ENCODE data around the gene USP10. TPM values are rescaled to one million over a fixed set of nuclear protein-coding genes. Genes with fewer than 3 reads are reported as not detected.

Gene USP10
- polyA plus RNA-seq, 2 of the 4 experiments (the other 2 are of a cell fraction), result 61.5 to 93.5 TPM

DNA sequence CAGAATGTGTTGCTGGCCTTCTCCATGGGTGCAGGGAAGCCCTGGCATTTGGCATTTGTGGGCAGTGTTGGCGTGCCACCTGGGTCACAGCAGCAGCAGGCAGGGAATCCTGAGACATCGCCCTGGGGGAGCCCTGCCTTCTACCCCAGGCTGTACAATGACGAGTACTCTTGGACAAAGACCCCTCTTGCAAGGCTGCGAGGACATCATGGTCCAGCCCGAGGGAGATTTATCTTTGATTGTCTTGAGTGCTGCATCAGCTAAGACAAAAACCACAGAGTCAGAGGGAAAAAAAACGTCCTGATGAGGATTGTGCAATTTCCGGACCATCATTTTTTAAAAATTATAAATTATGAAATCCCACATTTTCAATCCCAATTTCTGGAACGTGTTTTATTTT, 123.7 kb downstream of the USP10 start:
- WGBS (ENCODE audit: missing lambda C conversion rate), result 60% methylated on average over 8 of the region's 8 CpGs
- POLR2A ChIA-PET, result no interaction called here
- no peak for TF ChIP-seq CEBPB (IDR thresholded peaks at IDR 0.05)
- TF ChIP-seq, protein P1, sequence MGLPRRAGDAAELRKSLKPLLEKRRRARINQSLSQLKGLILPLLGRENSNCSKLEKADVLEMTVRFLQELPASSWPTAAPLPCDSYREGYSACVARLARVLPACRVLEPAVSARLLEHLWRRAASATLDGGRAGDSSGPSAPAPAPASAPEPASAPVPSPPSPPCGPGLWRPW (IDR thresholded peaks at IDR 0.05), result no peak
- TF ChIP-seq PHF8 (IDR thresholded peaks at IDR 0.05; ENCODE audit: borderline replicate concordance, low read depth), result no peak
- TF ChIP-seq TP53 (CRISPR knock-in tag; IDR thresholded peaks at IDR 0.05), result no peak
- TF ChIP-seq ATOH8 (CRISPR knock-in tag; IDR thresholded peaks at IDR 0.05; ENCODE audit: low read depth), result no peak
- TF ChIP-seq, protein P2, sequence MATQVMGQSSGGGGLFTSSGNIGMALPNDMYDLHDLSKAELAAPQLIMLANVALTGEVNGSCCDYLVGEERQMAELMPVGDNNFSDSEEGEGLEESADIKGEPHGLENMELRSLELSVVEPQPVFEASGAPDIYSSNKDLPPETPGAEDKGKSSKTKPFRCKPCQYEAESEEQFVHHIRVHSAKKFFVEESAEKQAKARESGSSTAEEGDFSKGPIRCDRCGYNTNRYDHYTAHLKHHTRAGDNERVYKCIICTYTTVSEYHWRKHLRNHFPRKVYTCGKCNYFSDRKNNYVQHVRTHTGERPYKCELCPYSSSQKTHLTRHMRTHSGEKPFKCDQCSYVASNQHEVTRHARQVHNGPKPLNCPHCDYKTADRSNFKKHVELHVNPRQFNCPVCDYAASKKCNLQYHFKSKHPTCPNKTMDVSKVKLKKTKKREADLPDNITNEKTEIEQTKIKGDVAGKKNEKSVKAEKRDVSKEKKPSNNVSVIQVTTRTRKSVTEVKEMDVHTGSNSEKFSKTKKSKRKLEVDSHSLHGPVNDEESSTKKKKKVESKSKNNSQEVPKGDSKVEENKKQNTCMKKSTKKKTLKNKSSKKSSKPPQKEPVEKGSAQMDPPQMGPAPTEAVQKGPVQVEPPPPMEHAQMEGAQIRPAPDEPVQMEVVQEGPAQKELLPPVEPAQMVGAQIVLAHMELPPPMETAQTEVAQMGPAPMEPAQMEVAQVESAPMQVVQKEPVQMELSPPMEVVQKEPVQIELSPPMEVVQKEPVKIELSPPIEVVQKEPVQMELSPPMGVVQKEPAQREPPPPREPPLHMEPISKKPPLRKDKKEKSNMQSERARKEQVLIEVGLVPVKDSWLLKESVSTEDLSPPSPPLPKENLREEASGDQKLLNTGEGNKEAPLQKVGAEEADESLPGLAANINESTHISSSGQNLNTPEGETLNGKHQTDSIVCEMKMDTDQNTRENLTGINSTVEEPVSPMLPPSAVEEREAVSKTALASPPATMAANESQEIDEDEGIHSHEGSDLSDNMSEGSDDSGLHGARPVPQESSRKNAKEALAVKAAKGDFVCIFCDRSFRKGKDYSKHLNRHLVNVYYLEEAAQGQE (IDR thresholded peaks at IDR 0.05), result no peak
- TF ChIP-seq NR3C1 (IDR thresholded peaks at IDR 0.05), result no peak
- TF ChIP-seq ZC3H11A (IDR thresholded peaks at IDR 0.05), result no peak
- TF ChIP-seq NFE2L2 (conservative IDR thresholded peaks at IDR 0.05; ENCODE audit: low read length), result no peak
- TF ChIP-seq RAD21 (conservative IDR thresholded peaks at IDR 0.05 in 1 of 2, IDR thresholded peaks at IDR 0.05 in 1 of 2), result no peak
- no peak for TF ChIP-seq FOSB (CRISPR knock-in tag; IDR thresholded peaks at IDR 0.05)
- no peak for TF ChIP-seq JUN (IDR thresholded peaks at IDR 0.05)
- no peak for TF ChIP-seq ZSCAN20 (CRISPR knock-in tag; IDR thresholded peaks at IDR 0.05)
- TF ChIP-seq EHF (CRISPR knock-in tag; IDR thresholded peaks at IDR 0.05), result no peak
- TF ChIP-seq FOXS1 (CRISPR knock-in tag; IDR thresholded peaks at IDR 0.05), result no peak
- TF ChIP-seq, protein P3, sequence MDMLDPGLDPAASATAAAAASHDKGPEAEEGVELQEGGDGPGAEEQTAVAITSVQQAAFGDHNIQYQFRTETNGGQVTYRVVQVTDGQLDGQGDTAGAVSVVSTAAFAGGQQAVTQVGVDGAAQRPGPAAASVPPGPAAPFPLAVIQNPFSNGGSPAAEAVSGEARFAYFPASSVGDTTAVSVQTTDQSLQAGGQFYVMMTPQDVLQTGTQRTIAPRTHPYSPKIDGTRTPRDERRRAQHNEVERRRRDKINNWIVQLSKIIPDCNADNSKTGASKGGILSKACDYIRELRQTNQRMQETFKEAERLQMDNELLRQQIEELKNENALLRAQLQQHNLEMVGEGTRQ (IDR thresholded peaks at IDR 0.05), result no peak
- TF ChIP-seq CHD2 (IDR thresholded peaks at IDR 0.05; ENCODE audit: low read length, partially characterized antibody), result no peak
- H3K9me3 ChIP-seq, result no peaks in the 10 kb centered on the region
- H3K4me3 ChIP-seq, result no peak overlapping the region
- no peak overlapping the region for H3K27ac ChIP-seq
- H3K4me2 ChIP-seq, result no peak overlapping the region
- no peak for DNase-seq (ENCODE audit: low read depth in 1 of 2, low spot score in 1 of 2)
- no peak for ATAC-seq
- H3K4me1 ChIP-seq, result peaks cover 11% of the 10 kb centered on the region; the same call in 2 of the 3 replicates
- FAIRE-seq, result no peak
- CTCF ChIA-PET, result interaction anchor here (1.2 to 2.1 kb wide), 2 partner anchors 30 to 69 kb away, joined by 3 to 7 read pairs; no protein-coding TSS in a partner anchor

DNA sequence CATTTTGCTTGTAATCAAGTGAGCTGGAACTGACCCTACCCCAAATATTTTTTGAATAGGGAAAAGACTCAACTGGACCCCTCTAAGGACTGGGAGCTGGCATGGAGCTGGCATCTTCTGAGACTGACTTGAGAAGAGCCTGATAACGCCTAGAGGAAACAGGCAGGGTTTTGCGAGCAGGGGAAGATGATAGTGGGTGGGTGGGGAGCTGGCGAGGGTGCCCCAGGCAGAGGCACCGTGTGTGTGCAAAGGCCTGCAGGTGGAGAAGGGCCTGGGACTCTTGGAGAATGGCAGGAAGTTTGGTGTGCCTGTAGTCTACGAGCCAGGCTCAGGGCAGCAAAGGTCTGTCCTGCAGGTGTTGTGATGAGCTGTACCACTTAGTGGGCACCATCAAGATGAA, 124.1 kb downstream of the USP10 start:
- ChIA-PET CTCF (interaction anchor here (1.2 to 2.1 kb wide), 2 partner anchors 29 to 70 kb away, joined by 3 to 7 read pairs; no protein-coding TSS in a partner anchor), POLR2A (no interaction called here)
- no peak for DNase-seq (ENCODE audit: low read depth in 1 of 2, low spot score in 1 of 2)
- FAIRE-seq, result no peak
- Histone ChIP-seq H3K4me3 (no peak overlapping the region), H3K4me2 (no peak overlapping the region), H3K4me1 (peaks cover 11% of the 10 kb centered on the region; the same call in 2 of the 3 replicates), H3K27ac (no peak overlapping the region), H3K9me3 (no peaks in the 10 kb centered on the region)
- 46% methylated on average over 5 of the region's 5 CpGs for WGBS (ENCODE audit: missing lambda C conversion rate)
- TF ChIP-seq GATA3 (IDR thresholded peaks at IDR 0.05; ENCODE audit: borderline replicate concordance) (no peak), FOXS1 (CRISPR knock-in tag; IDR thresholded peaks at IDR 0.05) (no peak), MAZ (IDR thresholded peaks at IDR 0.05; ENCODE audit: borderline replicate concordance, low read depth, low read length) (no peak), KDM1A (IDR thresholded peaks at IDR 0.05; ENCODE audit: low read depth) (no peak), RARB (CRISPR knock-in tag; IDR thresholded peaks at IDR 0.05) (no peak), HOXB5 (CRISPR knock-in tag; IDR thresholded peaks at IDR 0.05) (no peak), EHMT2 (IDR thresholded peaks at IDR 0.05; ENCODE audit: low read depth) (no peak), RNF2 (IDR thresholded peaks at IDR 0.05; ENCODE audit: borderline replicate concordance, low read depth) (no peak), NPAS2 (CRISPR knock-in tag; IDR thresholded peaks at IDR 0.05; ENCODE audit: borderline replicate concordance) (no peak), TFCP2L1 (CRISPR knock-in tag; IDR thresholded peaks at IDR 0.05) (no peak), POLR2AphosphoS2 (conservative IDR thresholded peaks at IDR 0.05; ENCODE audit: low read length) (no peak), CEBPB (IDR thresholded peaks at IDR 0.05) (no peak)
- TF ChIP-seq, protein P1 (IDR thresholded peaks at IDR 0.05), result no peak
- no peak for ATAC-seq

Measured in A549 (cell line).